Panc1 (cell line): ENCODE measurements around the gene TEDC2. TPM values are rescaled to one million over a fixed set of nuclear protein-coding genes. Genes with fewer than 3 reads are reported as not detected.

Source experiments
- ATAC-seq: fragments of 200-7000 bp; cut with Tn5 transposase; 2 replicates; pipeline ENCODE4 v1.9.1; 2020; ENCODE audit warnings: mild to moderate bottlenecking, moderate library complexity
- BruUV-seq: library from RNA; stranded (reverse); fragments of 400-500 nt; replicated peaks from 2 replicates; lab custom pipeline; 2021; lab: Mats Ljungman, UMichigan
- CTCF ChIA-PET: fragments of 300-600 bp; sonication (Branson Sonifier 250); formaldehyde crosslinking; loops from one replicate; lab custom pipeline; 2022; ENCODE audit warnings: antibody characterized with exemption; lab: Charles Lee
- POLR2A ChIA-PET: fragments of 300-600 bp; sonication (Branson Sonifier 250); formaldehyde crosslinking; loops from one replicate; lab custom pipeline; 2022; ENCODE audit warnings: antibody characterized with exemption; lab: Charles Lee
- DNase-seq: peaks from one replicate; pipeline ENCODE4 v3.0.0-alpha.2; 2010; ENCODE audit warnings: low read depth, low spot score
- H3K27ac ChIP-seq: 2 replicates; pipeline ENCODE4 v1.5.1; 2011; ENCODE audit warnings: mild to moderate bottlenecking, low read length, inconsistent platforms
- H3K27me3 ChIP-seq: fragments of 200-500 bp; sonication (Bioruptor generic); 2 replicates; pipeline ENCODE4 v1.6.0; 2014; ENCODE audit warnings: low read length, inconsistent platforms; ENCODE audit not compliant: control insufficient read depth, insufficient read depth
- H3K36me3 ChIP-seq: fragments of 200-500 bp; sonication (Bioruptor generic); 2 replicates; pipeline ENCODE4 v1.5.1; 2014; ENCODE audit warnings: inconsistent platforms, mild to moderate bottlenecking, low read length, moderate library complexity; ENCODE audit not compliant: control insufficient read depth, insufficient read depth
- H3K4me1 ChIP-seq: 2 replicates; pipeline ENCODE4 v1.5.1; 2011; ENCODE audit warnings: inconsistent platforms, mild to moderate bottlenecking, low read length, moderate library complexity; ENCODE audit not compliant: control insufficient read depth, insufficient read depth
- H3K4me3 ChIP-seq, 2 experiments: 2 replicates each; pipeline ENCODE4 v1.5.1; 2011 to 2012; ENCODE audit warnings: low read depth in 2 of 2, low read length in 2 of 2, mild to moderate bottlenecking in 2 of 2, inconsistent platforms in 1 of 2, moderate library complexity in 1 of 2
- H3K9me3 ChIP-seq: fragments of 200-500 bp; sonication (Bioruptor generic); 2 replicates; pipeline ENCODE4 v1.5.1; 2014; ENCODE audit warnings: low read depth, mild to moderate bottlenecking, inconsistent platforms, low read length, moderate library complexity; ENCODE audit not compliant: control insufficient read depth, insufficient read depth
- CTCF ChIP-seq: fragments of 450-650 bp; IDR thresholded peaks from 2 replicates; pipeline ENCODE4 v1.5.1; 2017; ENCODE audit warnings: mild to moderate bottlenecking
- POLR2AphosphoS5 ChIP-seq: IDR thresholded peaks from 2 replicates; pipeline ENCODE4 v1.6.1; 2012; ENCODE audit warnings: mild to moderate bottlenecking, low read depth, low read length, moderate library complexity
- REST ChIP-seq, 2 experiments: IDR thresholded peaks; 2 replicates each; pipeline ENCODE4 v1.6.1; 2011 to 2012; ENCODE audit warnings: low read depth in 2 of 2, control low read depth in 1 of 2, low read length in 1 of 2, mild to moderate bottlenecking in 1 of 2, moderate library complexity in 1 of 2; ENCODE audit not compliant: insufficient read depth in 1 of 2
- in situ Hi-C: cut with HindIII; loops from 2 replicates; pipeline ENCODE4 v1.10.0; 2016; ENCODE audit warnings: low sequenced_read_pairs, low pct_unique_long_range_greater_than_20kb
- intact Hi-C: fragments of 100-400 bp; cut with micrococcal nuclease; formaldehyde crosslinking; loops from one replicate; pipeline ENCODE4 v1.10.0; 2022; ENCODE audit not compliant: unreplicated experiment
- total RNA-seq: library from RNA; stranded (reverse); gene quantifications from one replicate; pipeline ENCODE4 v1.2.1, GENCODE V29; 2021; ENCODE audit not compliant: unreplicated experiment

TEDC2 gene
- total RNA-seq, 1 experiment from 2014 or later = 25.0 TPM

GRCh38 chr16:2500918-2501750 lies 41.2 kb downstream of the TEDC2 start:
- peak; percentile 42 for DNase-seq
- POLR2A ChIA-PET = interaction anchor here (0.6 to 0.7 kb wide), 2 partner anchors 32 to 33 kb away, joined by 5 to 10 read pairs; no protein-coding TSS in a partner anchor
- no TSS peak for BruUV-seq

More at GRCh38 chr16:2500918-2501750, 41.2 kb downstream of the TEDC2 start:
- in situ Hi-C loops = no loop called here
- CTCF ChIA-PET = interaction anchor here (0.6 to 1.9 kb wide), 8 partner anchors 13 to 212 kb away, joined by 3 to 6 read pairs (median 4); partner anchors contain the start of genes NTN3 and TBC1D24
- peaks cover 23% of the 10 kb centered on the region for H3K4me1 ChIP-seq
- no peaks in the 10 kb centered on the region; the same call in 1 of the 2 replicates for H3K36me3 ChIP-seq
- peak; percentile 94 for ATAC-seq
- H3K4me3 ChIP-seq = no peak overlapping the region
- TF ChIP-seq REST (IDR thresholded peaks at IDR 0.05; ENCODE audit: insufficient read depth in 1 of 2, low read depth in 2 of 2, low read length in 1 of 2) (peak in 1 of 2 experiments; percentile 52; a peak in 1 of 4 replicates), CTCF (peak; percentile 97), POLR2AphosphoS5 (no peak)
- H3K9me3 ChIP-seq = no peaks in the 10 kb centered on the region
- H3K27ac ChIP-seq = no peak overlapping the region; the same call in 1 of the 2 replicates
- intact Hi-C loops = no loop called here
- H3K27me3 ChIP-seq = no peaks in the 10 kb centered on the region
